HS-27A (cell line): Measurements from ENCODE around the gene ZNF146.
"Not testable (repeated sequence)": the region's sequence is repeated elsewhere in the genome, so short reads cannot be mapped to it uniquely, and the experiment has no call there.

Experiments used
- DNase-seq: peaks from one replicate; pipeline ENCODE4 v3.0.0-alpha.2; 2012; ENCODE audit warnings: low read depth, missing footprints

The ZNF146 gene

DNA sequence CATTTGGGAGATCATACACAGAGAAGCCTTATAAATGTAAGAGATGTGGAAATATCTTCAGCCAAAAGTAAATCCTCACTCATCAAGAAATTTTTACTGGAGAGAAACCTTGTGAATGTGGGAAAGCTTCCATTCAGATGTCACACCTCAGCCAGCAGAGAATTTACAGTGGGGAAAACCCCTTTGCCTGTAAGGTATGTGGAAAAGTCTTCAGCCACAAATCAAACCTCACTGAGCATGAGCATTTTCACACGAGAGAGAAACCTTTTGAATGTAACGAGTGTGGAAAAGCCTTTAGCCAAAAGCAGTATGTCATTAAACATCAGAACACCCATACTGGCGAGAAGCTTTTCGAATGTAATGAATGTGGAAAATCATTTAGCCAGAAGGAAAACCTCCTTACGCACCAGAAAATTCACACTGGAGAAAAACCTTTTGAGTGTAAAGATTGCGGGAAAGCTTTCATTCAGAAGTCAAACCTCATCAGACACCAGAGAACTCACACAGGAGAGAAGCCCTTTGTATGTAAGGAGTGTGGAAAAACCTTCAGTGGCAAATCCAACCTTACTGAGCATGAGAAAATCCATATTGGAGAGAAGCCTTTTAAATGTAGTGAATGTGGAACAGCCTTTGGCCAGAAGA is 21.5 kb downstream of the ZNF146 start:
- DNase-seq = no peak

- no peak for DNase-seq
These were observed 22.0 kb downstream of the ZNF146 start for GRCh38 chr19:36236946-36237310.

DNA sequence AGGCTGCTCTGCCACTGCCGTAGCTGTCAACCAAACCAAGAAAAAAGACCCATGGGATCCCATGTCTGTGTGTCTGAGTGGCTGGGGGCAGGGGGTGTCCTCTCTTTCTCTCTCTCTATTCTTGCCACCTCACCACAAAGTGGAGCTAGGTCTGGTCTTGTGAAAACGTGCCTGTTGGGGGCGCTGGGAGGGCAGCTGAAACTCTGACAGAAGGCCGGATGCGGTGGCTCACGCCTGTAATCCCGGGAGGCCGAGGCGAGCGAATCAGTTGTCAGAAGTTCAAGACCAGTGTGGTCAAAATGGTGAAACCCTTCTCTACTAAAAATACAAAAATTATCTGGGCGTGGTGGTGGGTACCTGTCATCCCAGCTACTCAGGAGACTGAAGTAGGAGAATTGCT is 29.2 kb downstream of the ZNF146 start:
- no peak for DNase-seq

DNA sequence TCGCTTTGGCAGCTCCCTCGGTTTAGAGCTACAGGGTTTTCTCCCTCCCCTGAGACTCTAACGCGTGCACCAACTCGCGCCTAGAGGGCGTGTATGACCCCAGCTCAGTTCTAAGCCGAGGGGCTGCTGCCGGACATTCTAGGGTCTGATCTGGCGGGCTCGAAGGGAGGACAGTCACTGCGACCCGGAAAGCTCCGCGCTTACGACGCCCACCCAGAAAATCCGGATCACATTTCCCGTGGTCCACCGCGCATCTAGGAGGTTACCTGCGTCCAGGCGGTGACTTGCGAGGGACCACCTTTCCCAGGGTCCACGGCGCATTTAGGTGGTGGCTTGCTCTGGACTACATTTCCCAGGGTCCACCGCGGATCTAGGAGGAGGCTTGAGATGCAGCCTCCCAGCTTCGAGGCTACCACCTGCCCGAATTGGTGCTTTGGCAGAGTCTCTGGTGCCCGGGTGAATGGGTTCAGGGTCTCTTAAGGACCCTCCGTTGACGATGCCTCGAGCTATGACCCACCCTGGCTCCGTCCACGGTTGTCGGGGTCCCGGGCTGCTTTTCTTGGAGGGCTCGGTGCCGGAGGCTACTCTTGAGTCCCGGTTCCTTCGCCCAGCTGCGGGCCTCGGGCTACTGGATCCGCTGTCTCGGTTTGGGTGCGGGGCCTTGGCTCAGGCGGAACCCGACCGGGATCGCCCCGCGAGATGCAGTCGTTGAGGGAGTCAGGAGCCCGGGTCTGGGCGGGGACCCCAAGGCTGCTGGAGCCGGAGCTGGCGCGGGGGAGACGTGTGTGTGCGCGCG is 30.5 kb downstream of the ZNF146 start:
- DNase-seq = no peak

- no peak for DNase-seq
These were observed 31.1 kb downstream of the ZNF146 start for GRCh38 chr19:36246006-36246481.

- DNase-seq = no peak
These were observed 37.1 kb downstream of the ZNF146 start for GRCh38 chr19:36252047-36252446.

DNA sequence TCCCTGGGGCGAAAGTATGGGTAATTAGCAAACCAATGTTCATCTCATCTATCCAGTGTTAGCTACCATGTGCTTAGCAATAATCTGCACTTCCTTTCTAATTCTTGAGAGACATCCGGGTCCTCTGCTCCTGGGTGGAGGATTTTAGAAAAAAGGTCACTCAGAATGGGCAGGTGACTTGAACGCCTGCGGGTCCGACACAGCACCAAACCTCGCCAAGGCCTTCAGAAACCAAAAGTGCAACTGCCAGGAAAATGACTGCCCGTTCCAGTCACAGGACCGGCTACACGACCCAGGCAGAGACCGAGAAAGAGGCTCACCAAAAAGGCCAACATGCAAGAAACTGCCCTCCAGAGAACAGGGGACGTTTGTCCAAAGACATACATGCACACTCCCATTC is 39.9 kb downstream of the ZNF146 start:
- no peak for DNase-seq

DNA sequence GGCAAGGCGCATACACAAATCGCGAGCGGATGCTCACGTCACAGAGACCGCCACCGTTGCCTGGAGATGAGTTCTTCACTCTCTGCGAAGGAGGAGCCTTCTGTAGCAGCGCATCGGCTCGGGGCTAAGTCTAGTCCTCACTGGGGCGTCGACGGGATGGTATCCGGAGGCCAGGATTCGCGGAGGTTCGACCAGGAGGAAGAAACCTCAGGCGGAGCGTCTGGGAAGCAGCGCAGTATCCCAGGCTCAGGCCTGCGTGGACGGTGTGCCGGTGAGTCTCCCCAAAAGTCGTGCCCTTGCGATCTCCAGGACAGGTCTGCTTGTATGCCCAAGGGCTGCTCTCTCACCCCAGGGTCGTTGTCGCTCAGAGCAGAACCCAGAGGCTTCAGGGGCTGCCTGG is 40.4 kb downstream of the ZNF146 start:
- DNase-seq = no peak

- DNase-seq = no peak
These were observed 41.2 kb downstream of the ZNF146 start for GRCh38 chr19:36256064-36256463.

GRCh38 chr19:36256853-36257519 is 42.1 kb downstream of the ZNF146 start:
- no peak for DNase-seq

DNA sequence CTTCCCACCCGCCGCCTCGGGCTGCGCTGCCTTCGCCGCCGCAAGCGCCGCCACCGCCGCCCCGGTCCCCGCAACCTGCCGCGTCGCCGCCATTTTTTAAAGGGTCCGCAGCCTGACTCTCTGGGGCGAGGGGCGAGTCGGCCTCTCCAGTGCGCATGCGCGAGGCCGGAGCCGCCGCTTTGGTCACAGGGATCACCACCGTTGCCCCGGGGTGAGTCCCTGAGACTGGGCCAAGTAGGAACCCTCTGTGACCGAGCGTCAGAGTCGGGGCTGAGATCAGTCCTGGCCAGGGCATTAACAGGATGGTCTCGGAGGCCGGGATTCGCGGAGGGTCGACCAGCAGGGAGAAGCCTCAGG is 42.6 kb downstream of the ZNF146 start:
- DNase-seq = no peak

GRCh38 chr19:36258028-36258875 is 43.3 kb downstream of the ZNF146 start:
- DNase-seq = no peak

DNA sequence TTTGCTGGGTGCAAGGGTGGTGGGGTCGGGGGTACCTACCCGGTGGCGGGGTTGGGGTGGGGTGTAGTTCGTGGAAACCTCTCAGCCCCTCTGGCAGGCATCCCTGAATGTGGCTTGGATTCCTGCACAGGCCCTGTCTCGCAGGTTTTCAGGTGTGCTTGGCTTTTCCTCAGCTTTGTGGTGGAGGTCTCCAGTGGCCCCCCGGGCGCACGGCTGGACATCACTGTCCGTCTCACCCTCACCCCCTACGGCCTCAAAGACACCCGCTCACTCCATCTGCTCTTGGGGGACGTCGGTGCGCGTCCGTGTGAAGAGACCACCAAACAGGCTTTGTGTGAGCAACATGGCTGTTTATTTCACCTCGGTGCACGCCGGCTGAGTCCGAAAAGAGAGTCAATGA is 44.3 kb downstream of the ZNF146 start:
- DNase-seq = no peak

DNA sequence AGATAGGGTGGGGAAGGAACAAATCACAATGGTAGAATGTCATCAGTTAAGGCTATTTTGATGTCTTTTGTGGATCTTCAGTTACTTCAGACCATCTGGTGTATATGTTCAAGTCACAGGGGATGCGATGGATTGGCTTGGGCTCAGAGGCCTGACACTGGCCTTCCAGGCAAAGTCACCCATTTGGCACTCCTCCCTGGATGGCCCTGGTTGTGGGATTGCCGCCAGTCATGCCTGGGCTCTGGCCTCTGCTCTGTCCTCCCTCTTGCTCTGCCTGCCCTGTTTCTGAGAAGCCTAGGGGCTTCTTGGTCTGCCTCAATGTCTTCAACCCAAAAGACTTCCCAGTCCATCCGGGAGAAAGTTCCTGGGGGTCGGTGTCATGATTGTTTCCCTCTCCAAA is 50.2 kb downstream of the ZNF146 start:
- no peak for DNase-seq

DNA sequence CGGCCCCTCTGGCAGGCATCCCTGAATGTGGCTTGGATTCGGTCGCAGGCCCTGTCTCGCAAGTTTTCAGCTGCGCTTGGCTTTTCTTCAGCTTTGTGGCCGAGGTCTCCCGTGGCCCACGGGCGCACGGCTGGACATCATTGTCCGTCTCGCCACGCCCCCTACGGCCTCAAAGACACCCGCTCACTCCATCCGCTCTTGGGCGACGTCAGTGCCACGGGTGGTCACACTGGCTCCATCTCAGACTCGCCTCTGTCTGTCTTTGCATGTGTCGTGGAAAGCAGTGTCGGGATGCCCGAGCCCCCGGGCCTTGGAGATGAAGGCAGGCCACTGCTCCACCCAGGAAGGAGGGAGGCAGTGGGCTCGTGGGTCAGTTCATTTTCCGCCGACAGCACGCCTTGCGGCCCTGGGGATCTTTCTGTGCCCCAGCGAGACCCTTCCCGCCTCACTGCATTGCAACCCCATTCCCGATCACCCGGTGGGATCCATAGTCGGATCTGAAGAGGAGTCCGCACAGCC is 51.0 kb downstream of the ZNF146 start:
- no peak for DNase-seq

- DNase-seq = no peak
These were observed 51.6 kb downstream of the ZNF146 start for GRCh38 chr19:36266375-36266961.

GRCh38 chr19:36267061-36267845 is 52.3 kb downstream of the ZNF146 start:
- DNase-seq = no peak

GRCh38 chr19:36268081-36268480 is 53.2 kb downstream of the ZNF146 start:
- DNase-seq = not testable (repeated sequence)

- not testable (repeated sequence) for DNase-seq
These were observed 53.7 kb downstream of the ZNF146 start for GRCh38 chr19:36268591-36268990.

DNA sequence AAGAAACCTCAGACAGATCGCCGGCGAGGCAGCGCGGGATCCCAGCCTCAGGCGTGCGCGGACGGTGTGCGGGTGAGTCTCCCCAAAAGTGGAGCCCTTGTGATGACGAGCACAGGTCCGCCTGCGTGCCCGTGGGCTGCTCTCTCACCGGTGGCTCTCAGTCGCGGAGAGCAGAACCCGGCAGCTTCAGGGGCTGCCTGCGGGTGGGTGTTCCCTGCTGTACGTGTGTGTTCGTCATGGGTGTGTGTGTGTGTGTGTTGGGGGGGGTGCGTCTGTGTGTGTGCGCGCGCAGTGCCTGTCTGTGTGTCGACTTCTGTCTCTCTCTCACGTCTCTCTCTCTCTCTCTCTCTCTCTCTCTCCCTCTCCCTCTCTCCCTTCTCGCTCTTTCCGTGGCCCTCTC is 54.4 kb downstream of the ZNF146 start:
- not testable (repeated sequence) for DNase-seq
